ENCODE measurements around the gene WFDC5.
"Not testable (repeated sequence)": the region's sequence is repeated elsewhere in the genome, so short reads cannot be mapped to it uniquely, and the experiment has no call there.

Gene WFDC5

GRCh38 chr20:45087097-45087790 lies 27.7 kb downstream of the WFDC5 start:
- DNase-seq = no peak

- no peak for DNase-seq
Observed at GRCh38 chr20:45085867-45086266, 29.1 kb downstream of the WFDC5 start.

GRCh38 chr20:45085289-45085688 lies 29.7 kb downstream of the WFDC5 start:
- DNase-seq = no peak

- DNase-seq = no peak
Observed at GRCh38 chr20:45083127-45083526, 31.8 kb downstream of the WFDC5 start.

- DNase-seq = no peak
Observed at GRCh38 chr20:45082468-45082867, 32.5 kb downstream of the WFDC5 start.

GRCh38 chr20:45080867-45081624 lies 33.9 kb downstream of the WFDC5 start:
- DNase-seq = no peak

- DNase-seq = no peak
Observed at GRCh38 chr20:45077559-45077958, 37.4 kb downstream of the WFDC5 start.

GRCh38 chr20:45073221-45073620 lies 41.8 kb downstream of the WFDC5 start:
- DNase-seq = no peak

- no peak for DNase-seq
Observed at GRCh38 chr20:45072066-45072465, 42.9 kb downstream of the WFDC5 start.

- no peak for DNase-seq
Observed at GRCh38 chr20:45070932-45071632, 43.9 kb downstream of the WFDC5 start.

- no peak for DNase-seq
Observed at GRCh38 chr20:45069261-45069660, 45.7 kb downstream of the WFDC5 start.

- DNase-seq = no peak
Observed at GRCh38 chr20:45067558-45067957, 47.4 kb downstream of the WFDC5 start.

- DNase-seq = no peak
Observed at GRCh38 chr20:45067087-45067486, 47.9 kb downstream of the WFDC5 start.

- DNase-seq = no peak
Observed at GRCh38 chr20:45066372-45066771, 48.6 kb downstream of the WFDC5 start.

GRCh38 chr20:45064812-45065211 lies 50.2 kb downstream of the WFDC5 start:
- DNase-seq = no peak

- DNase-seq = not testable (repeated sequence)
Observed at GRCh38 chr20:45063107-45063506, 51.9 kb downstream of the WFDC5 start.

GRCh38 chr20:45061244-45061643 lies 53.7 kb downstream of the WFDC5 start:
- no peak for DNase-seq

GRCh38 chr20:45060294-45060693 lies 54.7 kb downstream of the WFDC5 start:
- no peak for DNase-seq
